KMS-11 (cell line): Measurements from ENCODE around the gene COX19.

Experiments used
- H2AFZ ChIP-seq: fragments of 200-600 bp; sonication (generic); 2 replicates; pipeline ENCODE4 v1.6.1; 2016; ENCODE audit warnings: antibody characterized with exemption, mixed run types, low read depth
- H3K27ac ChIP-seq: fragments of 200-600 bp; sonication (generic); 2 replicates; pipeline ENCODE4 v1.6.1; 2016; ENCODE audit warnings: mild to moderate bottlenecking, mixed run types
- H3K27me3 ChIP-seq: fragments of 200-600 bp; sonication (generic); 2 replicates; pipeline ENCODE4 v1.6.1; 2017; ENCODE audit warnings: mild to moderate bottlenecking, low read depth, mixed run types, moderate library complexity; ENCODE audit not compliant: insufficient read depth
- H3K36me3 ChIP-seq: fragments of 200-600 bp; sonication (generic); 2 replicates; pipeline ENCODE4 v1.6.1; 2017; ENCODE audit warnings: mild to moderate bottlenecking, mixed run types; ENCODE audit not compliant: insufficient read depth
- H3K4me1 ChIP-seq: fragments of 200-600 bp; sonication (generic); 2 replicates; pipeline ENCODE4 v1.6.1; 2016; ENCODE audit warnings: mild to moderate bottlenecking, low read depth, mixed run types; ENCODE audit not compliant: poor library complexity, severe bottlenecking
- H3K4me2 ChIP-seq: fragments of 200-600 bp; sonication (generic); 2 replicates; pipeline ENCODE4 v1.7.0; 2016; ENCODE audit warnings: mild to moderate bottlenecking, mixed run types
- H3K4me3 ChIP-seq: fragments of 200-600 bp; sonication (generic); IDR thresholded peaks from 2 replicates; pipeline ENCODE4 v1.6.1; 2017; ENCODE audit warnings: low read depth, low read length, mixed read lengths; ENCODE audit not compliant: insufficient read depth
- H3K79me2 ChIP-seq: fragments of 200-600 bp; sonication (generic); 2 replicates; pipeline ENCODE4 v1.6.1; 2016; ENCODE audit warnings: low read depth, mixed run types; ENCODE audit not compliant: insufficient read depth
- H3K9ac ChIP-seq: fragments of 200-600 bp; sonication (generic); 2 replicates; pipeline ENCODE4 v1.6.1; 2016; ENCODE audit warnings: mild to moderate bottlenecking, mixed run types
- H4K20me1 ChIP-seq: fragments of 200-600 bp; sonication (generic); 2 replicates; pipeline ENCODE4 v1.6.1; 2016; ENCODE audit warnings: mild to moderate bottlenecking, mixed run types; ENCODE audit not compliant: insufficient read depth
- TF ChIP-seq, protein P1 (sequence below): fragments of 200-600 bp; sonication (generic); conservative IDR thresholded peaks from 2 replicates; pipeline ENCODE4 v1.6.1; 2017; ENCODE audit warnings: low read depth, mild to moderate bottlenecking, antibody characterized with exemption, low read length, moderate library complexity, mixed read lengths

The COX19 gene, protein sequence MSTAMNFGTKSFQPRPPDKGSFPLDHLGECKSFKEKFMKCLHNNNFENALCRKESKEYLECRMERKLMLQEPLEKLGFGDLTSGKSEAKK

DNA sequence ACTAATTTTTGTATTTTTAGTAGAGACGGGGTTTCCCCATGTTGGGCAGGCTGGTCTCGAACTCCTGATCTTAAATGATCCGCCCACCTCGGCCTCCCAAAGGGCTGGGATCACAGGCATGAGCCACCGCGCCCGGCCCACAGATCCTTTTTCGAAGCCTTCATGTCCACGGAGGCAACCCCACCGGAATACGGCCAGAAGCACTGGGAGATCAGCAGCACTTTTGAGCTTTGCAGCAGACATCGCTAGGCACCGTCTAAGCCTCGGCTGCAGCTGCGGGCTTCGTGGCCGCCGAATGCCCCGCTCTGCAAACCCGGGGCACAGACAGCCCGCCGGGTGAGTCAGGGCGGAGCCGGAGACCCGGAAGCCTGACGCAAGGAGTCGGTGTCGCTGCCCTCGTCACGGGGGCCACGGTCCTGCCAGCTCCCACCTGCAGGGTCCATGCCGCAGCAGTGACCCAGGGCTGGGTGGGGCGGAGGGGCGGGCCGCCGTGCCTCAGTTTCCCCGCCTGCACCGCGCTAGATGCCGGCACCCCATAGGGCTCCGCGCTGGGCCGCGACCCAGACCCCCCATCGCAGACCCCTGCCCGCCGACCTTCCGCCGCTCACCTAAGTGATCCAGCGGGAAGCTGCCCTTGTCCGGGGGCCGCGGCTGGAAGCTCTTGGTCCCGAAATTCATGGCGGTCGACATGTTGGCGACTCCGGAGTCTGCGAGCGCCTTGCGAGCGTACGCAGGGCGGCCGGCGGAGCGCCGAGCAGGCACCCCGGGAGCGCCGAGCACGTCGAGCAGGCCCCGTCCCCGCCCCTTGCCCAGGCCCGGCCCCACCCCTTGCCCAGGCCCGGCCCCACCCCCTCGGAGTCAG is at the start of gene COX19:
Gene COX19, minus strand, starts transcription at position 730 of the 862 bp plus-strand sequence. Its CDS starts 40 bp downstream, at position 690.
- peaks cover 38% of the 10 kb centered on the region for H3K4me1 ChIP-seq
- 0 out of 2 replicates have a peak, but pooled peaks cover 7% of the 10 kb centered on the region for H4K20me1 ChIP-seq
- peak within 1 kb of the TSS; percentile 32 for H3K4me3 ChIP-seq
- peak within 1 kb of the TSS; percentile 74 for H3K27ac ChIP-seq
- H3K9ac ChIP-seq: peak within 1 kb of the TSS; percentile 89
- no peaks in the 10 kb centered on the region; the same call in 1 of the 2 replicates for H3K27me3 ChIP-seq
- no peaks in the 10 kb centered on the region for H3K36me3 ChIP-seq
- peak within 1 kb of the TSS; percentile 63 for H3K4me2 ChIP-seq
- H3K79me2 ChIP-seq: peaks cover 51% of the 10 kb centered on the region
- TF ChIP-seq, protein P1, sequence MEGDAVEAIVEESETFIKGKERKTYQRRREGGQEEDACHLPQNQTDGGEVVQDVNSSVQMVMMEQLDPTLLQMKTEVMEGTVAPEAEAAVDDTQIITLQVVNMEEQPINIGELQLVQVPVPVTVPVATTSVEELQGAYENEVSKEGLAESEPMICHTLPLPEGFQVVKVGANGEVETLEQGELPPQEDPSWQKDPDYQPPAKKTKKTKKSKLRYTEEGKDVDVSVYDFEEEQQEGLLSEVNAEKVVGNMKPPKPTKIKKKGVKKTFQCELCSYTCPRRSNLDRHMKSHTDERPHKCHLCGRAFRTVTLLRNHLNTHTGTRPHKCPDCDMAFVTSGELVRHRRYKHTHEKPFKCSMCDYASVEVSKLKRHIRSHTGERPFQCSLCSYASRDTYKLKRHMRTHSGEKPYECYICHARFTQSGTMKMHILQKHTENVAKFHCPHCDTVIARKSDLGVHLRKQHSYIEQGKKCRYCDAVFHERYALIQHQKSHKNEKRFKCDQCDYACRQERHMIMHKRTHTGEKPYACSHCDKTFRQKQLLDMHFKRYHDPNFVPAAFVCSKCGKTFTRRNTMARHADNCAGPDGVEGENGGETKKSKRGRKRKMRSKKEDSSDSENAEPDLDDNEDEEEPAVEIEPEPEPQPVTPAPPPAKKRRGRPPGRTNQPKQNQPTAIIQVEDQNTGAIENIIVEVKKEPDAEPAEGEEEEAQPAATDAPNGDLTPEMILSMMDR: no peak
- peak within 1 kb of the TSS; percentile 76; the same call in 1 of the 2 replicates for H2AFZ ChIP-seq

DNA sequence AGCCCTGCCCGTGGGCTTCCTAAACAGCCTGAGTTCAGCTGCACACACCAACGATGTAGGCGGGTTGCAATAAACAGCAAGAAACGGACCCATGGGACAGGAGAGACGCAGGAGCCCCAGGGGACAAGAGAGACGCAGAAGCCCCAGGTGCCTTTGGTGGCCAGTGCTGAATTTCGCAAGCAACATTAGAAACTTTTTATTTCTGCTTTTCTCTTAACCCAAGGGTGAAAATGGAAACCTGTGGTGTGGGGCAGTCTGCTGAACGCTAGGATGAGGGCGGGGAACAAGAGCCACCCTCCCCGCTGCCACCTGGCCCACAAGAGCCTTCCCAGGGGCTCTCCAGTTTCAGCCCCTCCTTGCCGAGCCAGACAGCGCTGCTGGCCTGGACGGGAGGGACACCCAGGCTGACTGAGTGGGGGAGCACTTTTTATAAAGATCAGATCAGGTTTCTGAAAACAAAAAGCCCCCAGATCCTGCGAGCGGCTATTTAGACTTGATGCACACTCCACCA is 49.0 kb upstream of the COX19 start:
- TF ChIP-seq, protein P1: no peak
- H3K27me3 ChIP-seq: no peaks in the 10 kb centered on the region
- H3K4me1 ChIP-seq: peaks cover 33% of the 10 kb centered on the region
- no peaks in the 10 kb centered on the region for H4K20me1 ChIP-seq
- no peaks in the 10 kb centered on the region for H3K79me2 ChIP-seq
- H3K27ac ChIP-seq: peak overlapping the region; percentile 63
- H3K9ac ChIP-seq: peak overlapping the region; percentile 13; the same call in 1 of the 2 replicates
- H2AFZ ChIP-seq: no peak overlapping the region
- H3K4me2 ChIP-seq: peak overlapping the region; percentile 95
- H3K4me3 ChIP-seq: no peak overlapping the region
- no peaks in the 10 kb centered on the region for H3K36me3 ChIP-seq

DNA sequence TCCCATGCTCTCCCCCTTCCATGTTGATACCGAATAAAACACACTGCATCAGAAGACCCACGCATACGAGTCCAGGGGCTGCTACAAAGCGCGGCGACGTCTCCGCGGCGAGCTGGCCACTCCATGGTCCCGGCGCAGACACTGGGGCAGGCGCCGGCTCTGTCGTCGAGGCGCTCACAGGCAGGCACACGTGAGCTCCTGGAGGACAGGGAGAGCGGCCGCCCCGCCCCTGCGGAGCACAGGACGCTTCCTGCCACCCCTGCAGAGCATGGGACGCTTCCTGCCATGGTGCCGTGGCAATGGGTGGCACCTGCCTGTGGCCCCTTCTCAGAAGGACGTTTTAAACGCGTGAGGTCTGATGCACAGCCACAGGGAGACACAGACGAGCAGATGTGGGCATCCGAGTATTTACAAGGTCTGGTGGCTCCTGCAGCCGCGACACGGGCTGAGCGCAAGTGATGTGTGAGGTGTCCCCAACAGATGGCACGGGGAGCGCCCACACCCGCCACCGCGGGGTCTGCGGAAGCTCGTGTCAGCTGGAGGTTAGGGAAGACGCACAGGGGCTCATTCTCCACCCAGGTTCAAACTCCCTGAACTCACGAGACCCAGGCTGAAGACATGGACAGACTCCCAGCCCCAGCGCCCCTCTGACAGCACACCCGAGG is 47.6 kb upstream of the COX19 start:
- Histone ChIP-seq H3K4me2 (peak overlapping the region; percentile 95; the same call in 1 of the 2 replicates), H3K27me3 (no peaks in the 10 kb centered on the region), H4K20me1 (no peaks in the 10 kb centered on the region), H3K4me1 (peaks cover 33% of the 10 kb centered on the region), H3K79me2 (no peaks in the 10 kb centered on the region), H3K9ac (no peak overlapping the region; the same call in 1 of the 2 replicates), H2AFZ (no peak overlapping the region), H3K27ac (no peak overlapping the region), H3K4me3 (no peak overlapping the region), H3K36me3 (no peaks in the 10 kb centered on the region)
- TF ChIP-seq, protein P1: no peak

DNA sequence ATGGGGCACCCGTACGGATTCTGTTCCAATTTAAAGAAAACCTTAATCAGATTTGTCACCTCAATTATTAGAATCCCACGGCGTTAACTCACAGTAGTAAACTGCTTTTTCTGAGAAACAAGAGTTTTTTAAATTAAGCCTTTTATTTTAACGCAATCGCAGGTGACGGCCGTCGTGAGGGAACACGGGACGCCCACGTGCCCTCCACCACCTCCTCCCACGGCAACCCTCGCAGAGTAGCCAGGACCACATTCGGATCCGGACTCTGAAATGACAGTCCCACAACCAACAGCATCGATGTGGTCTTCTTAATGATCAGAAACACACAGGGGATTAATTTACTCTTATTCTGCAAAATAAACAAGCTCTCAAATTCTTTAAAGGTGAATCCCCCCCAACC is 47.0 kb upstream of the COX19 start:
- Histone ChIP-seq H3K9ac (no peak overlapping the region), H4K20me1 (no peaks in the 10 kb centered on the region), H3K4me2 (no peak overlapping the region), H3K4me3 (no peak overlapping the region), H3K27ac (no peak overlapping the region), H3K4me1 (peaks cover 33% of the 10 kb centered on the region), H2AFZ (no peak overlapping the region), H3K79me2 (no peaks in the 10 kb centered on the region), H3K36me3 (no peaks in the 10 kb centered on the region), H3K27me3 (no peaks in the 10 kb centered on the region)
- TF ChIP-seq, protein P1: no peak
